ENCODE results near the gene MORC2.

MORC2 gene

GRCh38 chr22:30979932-30980331, 11.4 kb upstream of the MORC2 start:
- DNase-seq (ENCODE audit: low spot score), result no peak
- in situ Hi-C loops (cut with MboI; ENCODE audit: low pct_unique_long_range_greater_than_20kb, low sequenced_read_pairs, unreplicated experiment), result no loop called here
- no peak for TF ChIP-seq CTCF (IDR thresholded peaks at IDR 0.05; ENCODE audit: extremely low read depth, insufficient read depth, missing control alignments)

GRCh38 chr22:30978304-30978962, 9.9 kb upstream of the MORC2 start:
- no peak for DNase-seq (ENCODE audit: low spot score)
- in situ Hi-C loops (cut with MboI; ENCODE audit: low pct_unique_long_range_greater_than_20kb, low sequenced_read_pairs, unreplicated experiment), result no loop called here
- no peak for TF ChIP-seq CTCF (IDR thresholded peaks at IDR 0.05; ENCODE audit: extremely low read depth, insufficient read depth, missing control alignments)

GRCh38 chr22:30970356-30970746, 1.8 kb upstream of the MORC2 start:
- no peak for TF ChIP-seq CTCF (IDR thresholded peaks at IDR 0.05; ENCODE audit: extremely low read depth, insufficient read depth, missing control alignments)
- DNase-seq (ENCODE audit: low spot score), result no peak
- in situ Hi-C loops (cut with MboI; ENCODE audit: low pct_unique_long_range_greater_than_20kb, low sequenced_read_pairs, unreplicated experiment), result no loop called here

GRCh38 chr22:30969532-30970355, 1.2 kb upstream of the MORC2 start:
- TF ChIP-seq CTCF (IDR thresholded peaks at IDR 0.05; ENCODE audit: extremely low read depth, insufficient read depth, missing control alignments), result no peak
- DNase-seq (ENCODE audit: low spot score), result no peak
- in situ Hi-C loops (cut with MboI; ENCODE audit: low pct_unique_long_range_greater_than_20kb, low sequenced_read_pairs, unreplicated experiment), result no loop called here

GRCh38 chr22:30968924-30969531, 454 bp upstream of the MORC2 start, which contains the start of gene TUG1:
TSS of gene TUG1 (plus strand) at chr22:30969265.
- no peak for TF ChIP-seq CTCF (IDR thresholded peaks at IDR 0.05; ENCODE audit: extremely low read depth, insufficient read depth, missing control alignments)
- in situ Hi-C loops (cut with MboI; ENCODE audit: low pct_unique_long_range_greater_than_20kb, low sequenced_read_pairs, unreplicated experiment), result no loop called here
- DNase-seq (ENCODE audit: low spot score), result peak; percentile 100

- no peak for TF ChIP-seq CTCF (IDR thresholded peaks at IDR 0.05; ENCODE audit: extremely low read depth, insufficient read depth, missing control alignments)
- in situ Hi-C loops (cut with MboI; ENCODE audit: low pct_unique_long_range_greater_than_20kb, low sequenced_read_pairs, unreplicated experiment), result no loop called here
- DNase-seq (ENCODE audit: low spot score), result no peak
Observed at GRCh38 chr22:30964858-30965257, 3.7 kb downstream of the MORC2 start.
